Glutamatergic neuron (in vitro differentiated cells): Measurements from ENCODE around the gene CD244. TPM values are rescaled to one million over a fixed set of nuclear protein-coding genes. Genes with fewer than 3 reads are reported as not detected.
A peak's percentile ranks its signal among the peaks of the same experiment; 100 is the strongest.

Source experiments
- DNase-seq: peaks from one replicate; pipeline ENCODE4 v3.0.0; 2022
- H3K27ac Mint-ChIP-seq: one replicate; pipeline ENCODE4 v1.8.0; 2020; ENCODE audit warnings: mild to moderate bottlenecking, mixed read lengths, inconsistent platforms; ENCODE audit not compliant: unreplicated experiment
- H3K27me3 Mint-ChIP-seq: one replicate; pipeline ENCODE4 v1.8.0; 2020; ENCODE audit warnings: mild to moderate bottlenecking, moderate library complexity, mixed read lengths, inconsistent platforms; ENCODE audit not compliant: unreplicated experiment
- H3K36me3 Mint-ChIP-seq: one replicate; pipeline ENCODE4 v1.8.0; 2020; ENCODE audit warnings: mild to moderate bottlenecking, mixed read lengths, inconsistent platforms; ENCODE audit not compliant: unreplicated experiment
- H3K4me1 Mint-ChIP-seq: one replicate; pipeline ENCODE4 v1.8.0; 2020; ENCODE audit warnings: mild to moderate bottlenecking, low read depth, mixed read lengths, inconsistent platforms; ENCODE audit not compliant: unreplicated experiment
- H3K4me3 Mint-ChIP-seq: one replicate; pipeline ENCODE4 v1.8.0; 2020; ENCODE audit warnings: mild to moderate bottlenecking, mixed read lengths, inconsistent platforms; ENCODE audit not compliant: unreplicated experiment
- H3K9me3 Mint-ChIP-seq: one replicate; pipeline ENCODE4 v1.8.0; 2020; ENCODE audit warnings: mild to moderate bottlenecking, moderate library complexity, mixed read lengths, inconsistent platforms; ENCODE audit not compliant: unreplicated experiment
- CTCF ChIP-seq: fragments of 200-600 bp; sonication (generic); IDR thresholded peaks from one replicate; pipeline ENCODE4 v1.5.0; 2021; ENCODE audit not compliant: partially characterized antibody, unreplicated experiment
- total RNA-seq: library from RNA; stranded (reverse); fragmentation: NEBNext Ultra II Directional; extraction: Animal tissue kit (Norgen Biotek cat#: 25700); gene quantifications from one replicate; pipeline ENCODE4 v1.2.1, GENCODE V29; 2021; ENCODE audit not compliant: unreplicated experiment

Gene CD244
- total RNA-seq, 1 donor from 2014 or later: not detected

GRCh38 chr1:160830321-160831153 lies 32.1 kb downstream of the CD244 start:
- TF ChIP-seq CTCF: peak; percentile 87
- Mint-ChIP-seq H3K9me3 (peaks cover 2% of the 10 kb centered on the region), H3K4me1 (no peaks in the 10 kb centered on the region), H3K4me3 (no peak overlapping the region), H3K27me3 (peaks cover 2% of the 10 kb centered on the region), H3K27ac (no peak overlapping the region), H3K36me3 (no peaks in the 10 kb centered on the region)
- peak; percentile 88 for DNase-seq

- TF ChIP-seq CTCF: no peak
- no peak overlapping the region for H3K4me3 Mint-ChIP-seq
- H3K9me3 Mint-ChIP-seq: peaks cover 2% of the 10 kb centered on the region
- no peaks in the 10 kb centered on the region for H3K36me3 Mint-ChIP-seq
- no peak overlapping the region for H3K27ac Mint-ChIP-seq
- H3K4me1 Mint-ChIP-seq: no peaks in the 10 kb centered on the region
- peaks cover 2% of the 10 kb centered on the region for H3K27me3 Mint-ChIP-seq
- no peak for DNase-seq
Observed at GRCh38 chr1:160829766-160830165, 32.9 kb downstream of the CD244 start.

- Mint-ChIP-seq H3K9me3 (no peaks in the 10 kb centered on the region), H3K27me3 (peaks cover 2% of the 10 kb centered on the region), H3K36me3 (no peaks in the 10 kb centered on the region), H3K27ac (no peak overlapping the region), H3K4me1 (no peaks in the 10 kb centered on the region), H3K4me3 (no peak overlapping the region)
- DNase-seq: no peak
- no peak for TF ChIP-seq CTCF
Observed at GRCh38 chr1:160827418-160827817, 35.3 kb downstream of the CD244 start.

- H3K4me1 Mint-ChIP-seq: no peaks in the 10 kb centered on the region
- no peak overlapping the region for H3K27ac Mint-ChIP-seq
- no peaks in the 10 kb centered on the region for H3K9me3 Mint-ChIP-seq
- peaks cover 2% of the 10 kb centered on the region for H3K27me3 Mint-ChIP-seq
- no peak for DNase-seq
- no peak for TF ChIP-seq CTCF
- H3K4me3 Mint-ChIP-seq: no peak overlapping the region
- no peaks in the 10 kb centered on the region for H3K36me3 Mint-ChIP-seq
Observed at GRCh38 chr1:160826546-160826945, 36.1 kb downstream of the CD244 start.

- H3K27ac Mint-ChIP-seq: no peak overlapping the region
- H3K4me1 Mint-ChIP-seq: peaks cover 3% of the 10 kb centered on the region
- H3K27me3 Mint-ChIP-seq: no peaks in the 10 kb centered on the region
- H3K9me3 Mint-ChIP-seq: no peaks in the 10 kb centered on the region
- no peak for DNase-seq
- no peaks in the 10 kb centered on the region for H3K36me3 Mint-ChIP-seq
- no peak for TF ChIP-seq CTCF
- no peak overlapping the region for H3K4me3 Mint-ChIP-seq
Observed at GRCh38 chr1:160823296-160823695, 39.4 kb downstream of the CD244 start.
